Choroid plexus epithelial cell (primary cell): Measurements from ENCODE around the gene VTCN1.

Source experiments
- DNase-seq: peaks from one replicate; pipeline ENCODE4 v3.0.0-alpha.2; 2010; ENCODE audit warnings: low read depth
- H3K4me3 ChIP-seq: 2 replicates; pipeline ENCODE4 v1.5.1; 2011; ENCODE audit warnings: low read depth, mild to moderate bottlenecking, control low read depth, low read length, moderate library complexity
- CTCF ChIP-seq: conservative IDR thresholded peaks from 2 replicates; pipeline ENCODE4 v1.5.1; 2011; ENCODE audit warnings: low read depth, mild to moderate bottlenecking, control low read depth, inconsistent platforms, low read length, moderate library complexity

VTCN1 gene

GRCh38 chr1:117241512-117241911 is 30.8 kb upstream of the VTCN1 start:
- no peak overlapping the region for H3K4me3 ChIP-seq
- no peak for TF ChIP-seq CTCF
- DNase-seq: no peak

- TF ChIP-seq CTCF: no peak
- DNase-seq: no peak
- H3K4me3 ChIP-seq: no peak overlapping the region
These were observed 29.8 kb upstream of the VTCN1 start for GRCh38 chr1:117240547-117240946.

GRCh38 chr1:117239467-117239866 is 28.7 kb upstream of the VTCN1 start:
- no peak for DNase-seq
- no peak for TF ChIP-seq CTCF
- H3K4me3 ChIP-seq: no peak overlapping the region

GRCh38 chr1:117237726-117238381 is 27.1 kb upstream of the VTCN1 start:
- no peak for TF ChIP-seq CTCF
- no peak overlapping the region for H3K4me3 ChIP-seq
- DNase-seq: peak; percentile 27

- TF ChIP-seq CTCF: no peak
- no peak for DNase-seq
- no peak overlapping the region for H3K4me3 ChIP-seq
These were observed 25.2 kb upstream of the VTCN1 start for GRCh38 chr1:117235863-117236465.

- no peak overlapping the region for H3K4me3 ChIP-seq
- no peak for TF ChIP-seq CTCF
- no peak for DNase-seq
These were observed 21.8 kb upstream of the VTCN1 start for GRCh38 chr1:117232531-117232930.
